Progenitor cell of endocrine pancreas (in vitro differentiated cells): Measurements from ENCODE around the gene ZNF10. TPM values are rescaled to one million over a fixed set of nuclear protein-coding genes. Genes with fewer than 3 reads are reported as not detected.

Experiments
- DNase-seq: peaks from one replicate; pipeline ENCODE4 v3.0.0; 2021; ENCODE audit warnings: low spot score; ENCODE audit not compliant: unreplicated experiment
- H3K27ac Mint-ChIP-seq: 2 replicates; pipeline ENCODE4 v1.8.0; 2021; ENCODE audit warnings: mild to moderate bottlenecking, moderate library complexity, mixed read lengths
- H3K27me3 Mint-ChIP-seq: 2 replicates; pipeline ENCODE4 v1.8.0; 2021; ENCODE audit warnings: mixed read lengths
- H3K36me3 Mint-ChIP-seq: 2 replicates; pipeline ENCODE4 v1.8.0; 2022; ENCODE audit warnings: mixed read lengths; ENCODE audit not compliant: insufficient read depth
- H3K4me1 Mint-ChIP-seq: 2 replicates; pipeline ENCODE4 v1.8.0; 2021; ENCODE audit warnings: low read depth, mixed read lengths
- H3K4me3 Mint-ChIP-seq: 2 replicates; pipeline ENCODE4 v1.8.0; 2021; ENCODE audit warnings: low read depth, mild to moderate bottlenecking, moderate library complexity, mixed read lengths
- H3K9me3 Mint-ChIP-seq: 2 replicates; pipeline ENCODE4 v1.8.0; 2021; ENCODE audit warnings: low read depth, mixed read lengths
- total RNA-seq: library from RNA; stranded (reverse); gene quantifications from 2 replicates; pipeline ENCODE4 v1.2.1, GENCODE V29; 2021
- TF ChIP-seq, protein P1 (sequence below): fragments of 200-600 bp; sonication (generic); IDR thresholded peaks from one replicate; pipeline ENCODE4 v1.5.0; 2021; ENCODE audit warnings: antibody characterized with exemption, mild to moderate bottlenecking; ENCODE audit not compliant: unreplicated experiment

ZNF10 gene
- total RNA-seq, 1 donor from 2014 or later, result 24.6 TPM

DNA sequence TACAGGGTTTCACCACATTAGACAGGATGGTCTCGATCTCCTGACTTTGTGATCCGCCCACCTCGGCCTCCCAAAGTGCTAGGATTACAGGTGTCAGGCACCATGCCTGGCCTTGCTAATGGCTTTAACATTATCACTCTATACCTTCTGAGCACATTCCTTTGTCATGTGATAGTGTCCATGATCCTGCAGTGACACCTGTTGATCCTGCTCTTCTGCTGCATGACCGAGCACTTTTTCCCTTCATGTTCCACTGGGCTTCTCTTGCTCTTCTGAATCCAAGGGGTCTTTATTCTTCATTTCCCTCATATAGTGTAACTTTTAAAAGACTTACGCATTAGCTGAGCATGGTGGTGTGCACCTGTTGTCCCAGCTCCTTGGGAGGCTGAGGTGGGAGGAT, 62.4 kb downstream of the ZNF10 start:
- H3K4me1 Mint-ChIP-seq, result no peaks in the 10 kb centered on the region
- TF ChIP-seq, protein P1, sequence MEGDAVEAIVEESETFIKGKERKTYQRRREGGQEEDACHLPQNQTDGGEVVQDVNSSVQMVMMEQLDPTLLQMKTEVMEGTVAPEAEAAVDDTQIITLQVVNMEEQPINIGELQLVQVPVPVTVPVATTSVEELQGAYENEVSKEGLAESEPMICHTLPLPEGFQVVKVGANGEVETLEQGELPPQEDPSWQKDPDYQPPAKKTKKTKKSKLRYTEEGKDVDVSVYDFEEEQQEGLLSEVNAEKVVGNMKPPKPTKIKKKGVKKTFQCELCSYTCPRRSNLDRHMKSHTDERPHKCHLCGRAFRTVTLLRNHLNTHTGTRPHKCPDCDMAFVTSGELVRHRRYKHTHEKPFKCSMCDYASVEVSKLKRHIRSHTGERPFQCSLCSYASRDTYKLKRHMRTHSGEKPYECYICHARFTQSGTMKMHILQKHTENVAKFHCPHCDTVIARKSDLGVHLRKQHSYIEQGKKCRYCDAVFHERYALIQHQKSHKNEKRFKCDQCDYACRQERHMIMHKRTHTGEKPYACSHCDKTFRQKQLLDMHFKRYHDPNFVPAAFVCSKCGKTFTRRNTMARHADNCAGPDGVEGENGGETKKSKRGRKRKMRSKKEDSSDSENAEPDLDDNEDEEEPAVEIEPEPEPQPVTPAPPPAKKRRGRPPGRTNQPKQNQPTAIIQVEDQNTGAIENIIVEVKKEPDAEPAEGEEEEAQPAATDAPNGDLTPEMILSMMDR, result no peak
- no peak overlapping the region for H3K27ac Mint-ChIP-seq
- peaks cover 86% of the 10 kb centered on the region for H3K36me3 Mint-ChIP-seq
- no peak for DNase-seq
- peaks cover 57% of the 10 kb centered on the region for H3K9me3 Mint-ChIP-seq
- peak overlapping the region; percentile 31 for H3K4me3 Mint-ChIP-seq
- H3K27me3 Mint-ChIP-seq, result no peaks in the 10 kb centered on the region

DNA sequence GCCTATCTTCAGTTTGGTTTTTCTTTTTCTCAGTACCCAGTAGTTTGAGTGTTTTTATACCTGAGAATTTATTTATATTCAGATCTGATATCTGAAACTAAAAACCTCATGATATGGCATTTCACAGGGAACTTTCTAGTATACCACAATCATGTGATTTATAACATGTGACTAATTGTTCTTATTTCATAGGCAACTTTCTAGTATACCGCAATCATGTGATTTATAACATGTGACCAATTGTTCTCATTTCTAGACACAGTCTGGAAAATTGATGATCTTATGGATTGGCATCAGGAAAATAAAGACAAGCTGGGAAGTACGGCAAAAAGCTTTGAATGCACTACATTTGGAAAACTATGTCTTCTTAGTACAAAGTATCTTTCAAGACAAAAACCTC, 71.5 kb downstream of the ZNF10 start:
- H3K27me3 Mint-ChIP-seq, result no peaks in the 10 kb centered on the region
- peak overlapping the region; percentile 95 for H3K27ac Mint-ChIP-seq
- peaks cover 76% of the 10 kb centered on the region for H3K36me3 Mint-ChIP-seq
- no peaks in the 10 kb centered on the region for H3K4me1 Mint-ChIP-seq
- peaks cover 59% of the 10 kb centered on the region for H3K9me3 Mint-ChIP-seq
- H3K4me3 Mint-ChIP-seq, result no peak overlapping the region
- DNase-seq, result no peak
- TF ChIP-seq, protein P1, result no peak

DNA sequence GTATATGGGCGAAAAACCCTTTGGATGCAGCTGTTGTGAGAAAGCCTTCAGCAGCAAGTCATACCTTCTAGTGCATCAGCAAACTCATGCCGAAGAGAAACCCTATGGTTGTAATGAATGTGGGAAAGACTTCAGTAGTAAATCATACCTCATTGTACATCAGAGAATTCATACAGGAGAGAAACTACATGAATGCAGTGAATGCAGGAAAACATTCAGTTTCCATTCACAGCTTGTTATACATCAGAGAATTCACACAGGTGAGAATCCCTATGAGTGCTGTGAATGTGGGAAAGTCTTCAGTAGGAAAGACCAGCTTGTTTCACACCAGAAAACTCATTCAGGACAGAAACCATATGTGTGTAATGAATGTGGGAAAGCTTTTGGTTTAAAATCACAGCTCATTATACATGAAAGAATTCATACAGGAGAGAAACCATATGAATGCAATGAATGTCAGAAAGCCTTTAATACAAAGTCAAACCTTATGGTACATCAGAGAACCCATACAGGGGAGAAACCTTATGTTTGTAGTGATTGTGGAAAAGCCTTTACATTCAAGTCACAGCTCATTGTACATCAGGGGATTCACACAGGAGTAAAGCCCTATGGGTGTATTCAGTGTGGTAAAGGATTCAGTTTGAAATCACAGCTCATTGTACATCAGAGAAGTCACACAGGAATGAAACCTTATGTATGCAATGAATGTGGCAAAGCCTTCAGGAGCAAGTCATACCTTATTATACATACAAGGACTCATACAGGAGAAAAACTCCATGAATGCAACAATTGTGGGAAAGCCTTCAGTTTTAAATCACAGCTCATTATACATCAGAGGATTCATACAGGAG, 72.3 kb downstream of the ZNF10 start:
- Mint-ChIP-seq H3K4me3 (peak overlapping the region; percentile 2), H3K36me3 (peaks cover 79% of the 10 kb centered on the region), H3K9me3 (peaks cover 60% of the 10 kb centered on the region), H3K4me1 (no peaks in the 10 kb centered on the region), H3K27ac (peak overlapping the region; percentile 95), H3K27me3 (no peaks in the 10 kb centered on the region)
- no peak for DNase-seq
- TF ChIP-seq, protein P1, result no peak

DNA sequence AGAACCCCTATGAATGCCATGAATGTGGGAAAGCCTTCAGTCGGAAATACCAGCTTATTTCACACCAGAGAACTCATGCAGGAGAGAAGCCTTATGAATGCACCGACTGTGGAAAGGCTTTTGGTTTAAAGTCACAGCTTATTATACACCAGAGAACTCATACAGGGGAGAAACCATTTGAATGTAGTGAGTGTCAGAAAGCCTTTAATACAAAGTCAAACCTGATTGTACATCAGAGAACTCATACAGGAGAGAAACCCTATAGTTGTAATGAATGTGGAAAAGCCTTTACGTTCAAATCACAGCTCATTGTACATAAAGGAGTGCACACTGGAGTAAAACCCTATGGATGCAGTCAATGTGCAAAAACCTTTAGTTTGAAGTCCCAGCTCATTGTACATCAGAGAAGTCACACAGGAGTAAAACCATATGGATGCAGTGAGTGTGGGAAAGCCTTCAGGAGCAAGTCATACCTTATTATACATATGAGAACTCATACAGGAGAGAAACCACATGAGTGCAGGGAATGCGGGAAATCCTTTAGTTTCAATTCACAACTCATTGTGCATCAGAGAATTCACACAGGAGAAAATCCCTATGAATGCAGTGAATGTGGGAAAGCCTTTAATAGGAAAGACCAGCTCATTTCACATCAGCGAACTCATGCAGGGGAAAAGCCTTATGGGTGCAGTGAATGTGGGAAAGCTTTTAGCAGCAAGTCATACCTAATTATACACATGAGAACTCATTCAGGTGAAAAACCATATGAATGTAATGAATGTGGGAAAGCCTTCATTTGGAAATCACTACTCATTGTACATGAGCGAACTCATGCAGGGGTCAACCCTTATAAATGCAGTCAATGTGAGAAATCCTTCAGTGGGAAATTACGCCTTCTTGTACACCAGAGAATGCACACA, 73.2 kb downstream of the ZNF10 start:
- Mint-ChIP-seq H3K4me1 (no peaks in the 10 kb centered on the region), H3K4me3 (peak overlapping the region; percentile 35), H3K36me3 (peaks cover 79% of the 10 kb centered on the region), H3K27ac (peak overlapping the region; percentile 95), H3K9me3 (peaks cover 63% of the 10 kb centered on the region), H3K27me3 (no peaks in the 10 kb centered on the region)
- TF ChIP-seq, protein P1, result no peak
- DNase-seq, result no peak

DNA sequence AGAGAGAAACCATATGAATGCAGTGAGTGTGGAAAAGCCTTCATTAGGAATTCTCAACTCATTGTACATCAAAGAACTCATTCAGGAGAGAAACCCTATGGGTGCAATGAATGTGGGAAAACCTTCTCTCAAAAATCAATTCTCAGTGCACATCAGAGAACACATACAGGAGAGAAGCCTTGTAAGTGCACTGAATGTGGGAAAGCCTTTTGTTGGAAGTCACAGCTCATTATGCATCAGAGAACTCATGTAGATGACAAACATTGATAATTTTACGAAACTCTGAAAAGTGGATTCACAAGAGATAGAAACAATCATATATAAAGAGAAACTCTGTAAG, 73.8 kb downstream of the ZNF10 start:
- Mint-ChIP-seq H3K9me3 (peaks cover 64% of the 10 kb centered on the region), H3K4me3 (no peak overlapping the region), H3K27me3 (no peaks in the 10 kb centered on the region), H3K4me1 (no peaks in the 10 kb centered on the region), H3K27ac (peak overlapping the region; percentile 95), H3K36me3 (peaks cover 76% of the 10 kb centered on the region)
- no peak for DNase-seq
- TF ChIP-seq, protein P1, result no peak
